CD4-positive, alpha-beta memory T cell (primary cell): Measurements from ENCODE around the gene PLD1. TPM values are rescaled to one million over a fixed set of nuclear protein-coding genes. Genes with fewer than 3 reads are reported as not detected.
A peak's percentile ranks its signal among the peaks of the same experiment; 100 is the strongest.

Experiments used
- CTCF ChIA-PET: fragments of 350-600 bp; sonication (Branson Sonifier 250); formaldehyde crosslinking; loops from one replicate; lab custom pipeline; 2021; ENCODE audit warnings: inconsistent platforms; ENCODE audit not compliant: partially characterized antibody; lab: Charles Lee
- POLR2A ChIA-PET: fragments of 350-600 bp; sonication (Branson Sonifier 250); formaldehyde crosslinking; loops from one replicate; lab custom pipeline; 2021; ENCODE audit not compliant: partially characterized antibody; lab: Charles Lee
- DNase-seq, 5 donors: peaks; one replicate each; pipeline versions ENCODE4 v3.0.0 to v3.0.0-alpha.2; 2020 to 2022; ENCODE audit warnings: mixed read lengths in 1 of 5
- H3K27ac ChIP-seq: one replicate; pipeline ENCODE4 v1.7.0; 2013; ENCODE audit warnings: low read depth, low read length
- H3K27me3 ChIP-seq: 2 replicates; pipeline ENCODE4 v1.7.0; 2013; ENCODE audit warnings: mild to moderate bottlenecking, low read length, moderate library complexity; ENCODE audit not compliant: insufficient read depth
- H3K36me3 ChIP-seq: 2 replicates; pipeline ENCODE4 v1.7.0; 2013; ENCODE audit warnings: mild to moderate bottlenecking, low read length, moderate library complexity; ENCODE audit not compliant: insufficient read depth
- H3K4me1 ChIP-seq: 2 replicates; pipeline ENCODE4 v1.7.0; 2013; ENCODE audit warnings: mild to moderate bottlenecking, low read length, moderate library complexity; ENCODE audit not compliant: insufficient read depth
- H3K4me3 ChIP-seq, 2 donors: one replicate each; pipeline ENCODE4 v1.7.0; 2013; ENCODE audit warnings: low read length in 2 of 2, mild to moderate bottlenecking in 1 of 2
- H3K9me3 ChIP-seq, 2 donors: one replicate each; pipeline ENCODE4 v1.7.0; 2013; ENCODE audit warnings: low read length in 2 of 2, control low read depth in 1 of 2; ENCODE audit not compliant: control insufficient read depth in 1 of 2
- H3K27ac Mint-ChIP-seq, 7 donors: one replicate each; pipeline ENCODE4 v1.8.0; 2020 to 2021; ENCODE audit warnings: mixed read lengths in 7 of 7, mild to moderate bottlenecking in 6 of 7, inconsistent platforms in 3 of 7, moderate library complexity in 3 of 7
- H3K27me3 Mint-ChIP-seq, 2 donors: one replicate each; pipeline ENCODE4 v1.8.0; 2020 to 2021; ENCODE audit warnings: mixed read lengths in 2 of 2
- H3K36me3 Mint-ChIP-seq, 2 donors: one replicate each; pipeline ENCODE4 v1.8.0; 2020 to 2021; ENCODE audit warnings: mixed read lengths in 2 of 2, inconsistent platforms in 1 of 2, mild to moderate bottlenecking in 1 of 2
- H3K4me1 Mint-ChIP-seq, 4 donors: one replicate each; pipeline ENCODE4 v1.8.0; 2020 to 2021; ENCODE audit warnings: mixed read lengths in 4 of 4, mild to moderate bottlenecking in 1 of 4
- H3K4me3 Mint-ChIP-seq, 8 donors: one replicate each; pipeline ENCODE4 v1.8.0; 2020 to 2021; ENCODE audit warnings: mixed read lengths in 8 of 8, mild to moderate bottlenecking in 7 of 8, moderate library complexity in 6 of 8, inconsistent platforms in 3 of 8
- H3K9me3 Mint-ChIP-seq, 8 donors: one replicate each; pipeline ENCODE4 v1.8.0; 2020 to 2021; ENCODE audit warnings: mixed read lengths in 8 of 8, mild to moderate bottlenecking in 5 of 8, inconsistent platforms in 3 of 8, moderate library complexity in 1 of 8
- intact Hi-C: fragments of 100-400 bp; cut with micrococcal nuclease; formaldehyde crosslinking; loops from one replicate; pipeline ENCODE4 v1.15.1; 2023
- polyA plus RNA-seq, 2 donors: library from polyadenylated mRNA; unstranded; fragments of 300-500 nt; fragmentation: Illumina TruSeq; gene quantifications; one replicate each; pipeline ENCODE4 v1.2.3, GENCODE V29; 2021
- total RNA-seq, 2 experiments: library from RNA; stranded (reverse); gene quantifications; one replicate each; pipeline ENCODE4 v1.2.3, GENCODE V29; 2021

The PLD1 gene
- total and polyA plus RNA-seq, 4 experiments from 2014 or later = 1.2 to 2.0 (median 1.3) TPM; not detected in 1

- Histone ChIP-seq H3K4me3 (no peak overlapping the region), H3K27me3 (no peaks in the 10 kb centered on the region), H3K27ac (no peak overlapping the region), H3K9me3 (no peaks in the 10 kb centered on the region), H3K4me1 (no peaks in the 10 kb centered on the region), H3K36me3 (no peaks in the 10 kb centered on the region)
- Mint-ChIP-seq H3K27ac (no peak overlapping the region), H3K36me3 (no peaks in the 10 kb centered on the region), H3K4me3 (no peak overlapping the region), H3K9me3 (no peaks in the 10 kb centered on the region), H3K27me3 (peaks cover 4 to 8% of the 10 kb centered on the region in 2 donors), H3K4me1 (peaks cover 0 to 1% (median 0%) of the 10 kb centered on the region in 4 donors)
- ChIA-PET CTCF (interaction anchor here (1.1 to 1.5 kb wide), 2 partner anchors 9 to 10 kb away, joined by 4 read pairs; no protein-coding TSS in a partner anchor), POLR2A (no interaction called here)
- no peak for DNase-seq
- intact Hi-C loops = no loop called here
These were observed 28.6 kb downstream of the PLD1 start for GRCh38 chr3:171781711-171782127.

GRCh38 chr3:171778493-171778892 lies 31.8 kb downstream of the PLD1 start:
- H3K4me3 ChIP-seq = no peak overlapping the region
- no peaks in the 10 kb centered on the region for H3K4me1 ChIP-seq
- no peak overlapping the region for H3K27ac ChIP-seq
- Mint-ChIP-seq H3K4me1 (peaks cover 0 to 1% (median 0%) of the 10 kb centered on the region in 4 donors), H3K27me3 (peaks cover 0 to 5% of the 10 kb centered on the region in 2 donors), H3K9me3 (no peaks in the 10 kb centered on the region), H3K4me3 (no peak overlapping the region), H3K36me3 (no peaks in the 10 kb centered on the region), H3K27ac (no peak overlapping the region)
- CTCF ChIA-PET = no interaction called here
- no peak for DNase-seq
- no peaks in the 10 kb centered on the region for H3K36me3 ChIP-seq
- no peaks in the 10 kb centered on the region for H3K9me3 ChIP-seq
- intact Hi-C loops = no loop called here
- POLR2A ChIA-PET = no interaction called here
- H3K27me3 ChIP-seq = no peaks in the 10 kb centered on the region

GRCh38 chr3:171777596-171777995 lies 32.7 kb downstream of the PLD1 start:
- Histone ChIP-seq H3K27me3 (no peaks in the 10 kb centered on the region), H3K4me1 (no peaks in the 10 kb centered on the region), H3K9me3 (no peaks in the 10 kb centered on the region), H3K36me3 (no peaks in the 10 kb centered on the region), H3K4me3 (no peak overlapping the region), H3K27ac (no peak overlapping the region)
- H3K4me1 Mint-ChIP-seq = peaks cover 0 to 2% (median under 1%) of the 10 kb centered on the region in 4 donors
- no peaks in the 10 kb centered on the region for H3K36me3 Mint-ChIP-seq
- H3K9me3 Mint-ChIP-seq = no peaks in the 10 kb centered on the region
- peaks cover 0 to 5% of the 10 kb centered on the region in 2 donors for H3K27me3 Mint-ChIP-seq
- ChIA-PET CTCF (interaction anchor here (0.7 to 1.4 kb wide), 2 partner anchors 33 to 223 kb away, joined by 3 to 5 read pairs; no protein-coding TSS in a partner anchor), POLR2A (no interaction called here)
- intact Hi-C loops = no loop called here
- H3K27ac Mint-ChIP-seq = peak overlapping the region in 2 of 7 donors; percentile 36 to 61
- H3K4me3 Mint-ChIP-seq = no peak overlapping the region
- DNase-seq = no peak

GRCh38 chr3:171776839-171777583 lies 33.3 kb downstream of the PLD1 start:
- no peak for DNase-seq
- no peaks in the 10 kb centered on the region for H3K9me3 ChIP-seq
- Mint-ChIP-seq H3K9me3 (no peaks in the 10 kb centered on the region), H3K27me3 (peaks cover 0 to 5% of the 10 kb centered on the region in 2 donors), H3K36me3 (no peaks in the 10 kb centered on the region), H3K4me1 (peaks cover 0 to 6% (median under 1%) of the 10 kb centered on the region in 4 donors), H3K27ac (peak overlapping the region in 1 of 7 donors; percentile 36), H3K4me3 (no peak overlapping the region)
- ChIA-PET POLR2A (no interaction called here), CTCF (interaction anchor here (0.7 to 1.4 kb wide), 3 partner anchors 33 to 223 kb away, joined by 3 to 5 read pairs (median 4); no protein-coding TSS in a partner anchor)
- no peak overlapping the region for H3K4me3 ChIP-seq
- intact Hi-C loops = no loop called here
- no peak overlapping the region for H3K27ac ChIP-seq
- no peaks in the 10 kb centered on the region for H3K27me3 ChIP-seq
- no peaks in the 10 kb centered on the region for H3K4me1 ChIP-seq
- no peaks in the 10 kb centered on the region for H3K36me3 ChIP-seq

GRCh38 chr3:171776411-171776810 lies 33.9 kb downstream of the PLD1 start:
- Histone ChIP-seq H3K36me3 (no peaks in the 10 kb centered on the region), H3K4me1 (no peaks in the 10 kb centered on the region), H3K9me3 (no peaks in the 10 kb centered on the region), H3K27ac (no peak overlapping the region), H3K4me3 (no peak overlapping the region), H3K27me3 (no peaks in the 10 kb centered on the region)
- Mint-ChIP-seq H3K4me3 (no peak overlapping the region), H3K27me3 (peaks cover 0 to 3% of the 10 kb centered on the region in 2 donors), H3K4me1 (peaks cover 0 to 6% (median under 1%) of the 10 kb centered on the region in 4 donors), H3K9me3 (no peaks in the 10 kb centered on the region), H3K27ac (no peak overlapping the region), H3K36me3 (no peaks in the 10 kb centered on the region)
- ChIA-PET POLR2A (no interaction called here), CTCF (interaction anchor here (0.8 to 1.4 kb wide), 4 partner anchors 8 to 727 kb away, joined by 4 to 5 read pairs (median 4); no protein-coding TSS in a partner anchor)
- DNase-seq = no peak
- intact Hi-C loops = no loop called here

- Histone ChIP-seq H3K27ac (no peak overlapping the region), H3K9me3 (no peaks in the 10 kb centered on the region), H3K36me3 (no peaks in the 10 kb centered on the region), H3K27me3 (no peaks in the 10 kb centered on the region), H3K4me3 (no peak overlapping the region), H3K4me1 (no peaks in the 10 kb centered on the region)
- no peak overlapping the region for H3K4me3 Mint-ChIP-seq
- H3K27me3 Mint-ChIP-seq = peaks cover 0 to 5% of the 10 kb centered on the region in 2 donors
- DNase-seq = no peak
- no peaks in the 10 kb centered on the region for H3K36me3 Mint-ChIP-seq
- no peaks in the 10 kb centered on the region for H3K9me3 Mint-ChIP-seq
- POLR2A ChIA-PET = no interaction called here
- H3K4me1 Mint-ChIP-seq = peaks cover 0 to 6% (median under 1%) of the 10 kb centered on the region in 4 donors
- CTCF ChIA-PET = interaction anchor here (0.8 to 1.4 kb wide), 4 partner anchors 8 to 726 kb away, joined by 4 to 5 read pairs (median 4); no protein-coding TSS in a partner anchor
- H3K27ac Mint-ChIP-seq = no peak overlapping the region
- intact Hi-C loops = no loop called here
These were observed 34.3 kb downstream of the PLD1 start for GRCh38 chr3:171775943-171776342.

- DNase-seq = no peak
- peaks cover 0 to 6% of the 10 kb centered on the region in 2 donors for H3K27me3 Mint-ChIP-seq
- Histone ChIP-seq H3K36me3 (no peaks in the 10 kb centered on the region), H3K4me3 (no peak overlapping the region), H3K27me3 (no peaks in the 10 kb centered on the region), H3K9me3 (no peaks in the 10 kb centered on the region), H3K27ac (no peak overlapping the region), H3K4me1 (no peaks in the 10 kb centered on the region)
- ChIA-PET POLR2A (no interaction called here), CTCF (interaction anchor here (2.6 to 4.3 kb wide), 3 partner anchors 128 to 810 kb away, joined by 16 to 48 read pairs (median 39); no protein-coding TSS in a partner anchor)
- no peak overlapping the region for H3K27ac Mint-ChIP-seq
- no peak overlapping the region for H3K4me3 Mint-ChIP-seq
- intact Hi-C loops = loop anchor here (5.0 kb wide), 2 partner anchors 893 to 1362 kb away; no protein-coding TSS in a partner anchor
- no peaks in the 10 kb centered on the region for H3K9me3 Mint-ChIP-seq
- peaks cover 0 to 6% (median 1%) of the 10 kb centered on the region in 4 donors for H3K4me1 Mint-ChIP-seq
- H3K36me3 Mint-ChIP-seq = no peaks in the 10 kb centered on the region
These were observed 35.8 kb downstream of the PLD1 start for GRCh38 chr3:171774521-171774920.
